ENCODE data around the gene PPARA. TPM values are rescaled to one million over a fixed set of nuclear protein-coding genes. Genes with fewer than 3 reads are reported as not detected.

PPARA gene
- total and polyA plus RNA-seq, 9 of the 15 experiments (the other 6 are each of a cell fraction or from before 2014, with no cell fraction given): 0.64 to 5.3 (median 3.5) TPM

DNA sequence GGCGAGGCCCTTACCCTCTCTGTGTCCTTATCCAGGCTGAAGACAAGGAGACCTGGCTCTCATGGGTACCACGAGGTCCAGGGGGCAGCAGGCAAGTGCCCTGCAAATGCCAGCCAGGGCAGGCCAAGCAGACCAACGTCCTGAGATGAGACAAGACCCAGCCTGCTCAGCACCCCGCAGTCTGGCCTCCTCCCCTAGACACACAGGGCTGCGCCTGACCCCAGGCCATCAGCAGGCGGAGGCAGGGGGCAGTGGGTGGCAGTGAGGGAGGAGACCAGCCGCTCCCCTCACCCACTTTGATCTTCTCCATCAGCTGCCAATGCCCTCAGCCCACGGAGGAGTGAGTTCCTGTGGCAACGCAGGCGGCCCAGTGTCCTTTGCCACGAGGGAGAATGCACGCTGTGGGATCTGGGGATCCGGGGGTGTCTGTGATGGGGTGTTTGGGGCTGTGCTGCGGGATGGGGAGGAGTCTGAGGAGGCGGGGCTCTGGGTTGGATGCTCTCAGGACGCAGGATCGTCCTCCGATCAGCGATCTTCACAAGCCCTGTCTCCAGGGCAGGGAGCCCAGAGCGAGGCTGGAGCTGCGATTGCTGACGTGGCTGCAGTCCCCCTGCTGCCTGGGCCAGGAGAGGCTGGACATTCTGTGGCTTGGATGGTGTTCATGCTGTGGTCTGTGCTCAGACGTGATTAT lies 30.5 kb upstream of the PPARA start (continued):
- TF ChIP-seq, protein P1, sequence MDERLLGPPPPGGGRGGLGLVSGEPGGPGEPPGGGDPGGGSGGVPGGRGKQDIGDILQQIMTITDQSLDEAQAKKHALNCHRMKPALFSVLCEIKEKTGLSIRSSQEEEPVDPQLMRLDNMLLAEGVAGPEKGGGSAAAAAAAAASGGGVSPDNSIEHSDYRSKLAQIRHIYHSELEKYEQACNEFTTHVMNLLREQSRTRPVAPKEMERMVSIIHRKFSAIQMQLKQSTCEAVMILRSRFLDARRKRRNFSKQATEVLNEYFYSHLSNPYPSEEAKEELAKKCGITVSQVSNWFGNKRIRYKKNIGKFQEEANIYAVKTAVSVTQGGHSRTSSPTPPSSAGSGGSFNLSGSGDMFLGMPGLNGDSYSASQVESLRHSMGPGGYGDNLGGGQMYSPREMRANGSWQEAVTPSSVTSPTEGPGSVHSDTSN (CRISPR knock-in tag; IDR thresholded peaks at IDR 0.05; ENCODE audit: low read depth): no peak
- TF ChIP-seq, protein P1 (tag; conservative IDR thresholded peaks at IDR 0.05; ENCODE audit: low read depth): no peak
- no peak for TF ChIP-seq SETDB1 (IDR thresholded peaks at IDR 0.05; ENCODE audit: low read length)
- TF ChIP-seq ZNF224 (CRISPR knock-in tag; IDR thresholded peaks at IDR 0.05): no peak
- TF ChIP-seq TBP (optimal IDR thresholded peaks at IDR 0.05; ENCODE audit: low read depth, low read length): no peak
- TF ChIP-seq, protein P2, sequence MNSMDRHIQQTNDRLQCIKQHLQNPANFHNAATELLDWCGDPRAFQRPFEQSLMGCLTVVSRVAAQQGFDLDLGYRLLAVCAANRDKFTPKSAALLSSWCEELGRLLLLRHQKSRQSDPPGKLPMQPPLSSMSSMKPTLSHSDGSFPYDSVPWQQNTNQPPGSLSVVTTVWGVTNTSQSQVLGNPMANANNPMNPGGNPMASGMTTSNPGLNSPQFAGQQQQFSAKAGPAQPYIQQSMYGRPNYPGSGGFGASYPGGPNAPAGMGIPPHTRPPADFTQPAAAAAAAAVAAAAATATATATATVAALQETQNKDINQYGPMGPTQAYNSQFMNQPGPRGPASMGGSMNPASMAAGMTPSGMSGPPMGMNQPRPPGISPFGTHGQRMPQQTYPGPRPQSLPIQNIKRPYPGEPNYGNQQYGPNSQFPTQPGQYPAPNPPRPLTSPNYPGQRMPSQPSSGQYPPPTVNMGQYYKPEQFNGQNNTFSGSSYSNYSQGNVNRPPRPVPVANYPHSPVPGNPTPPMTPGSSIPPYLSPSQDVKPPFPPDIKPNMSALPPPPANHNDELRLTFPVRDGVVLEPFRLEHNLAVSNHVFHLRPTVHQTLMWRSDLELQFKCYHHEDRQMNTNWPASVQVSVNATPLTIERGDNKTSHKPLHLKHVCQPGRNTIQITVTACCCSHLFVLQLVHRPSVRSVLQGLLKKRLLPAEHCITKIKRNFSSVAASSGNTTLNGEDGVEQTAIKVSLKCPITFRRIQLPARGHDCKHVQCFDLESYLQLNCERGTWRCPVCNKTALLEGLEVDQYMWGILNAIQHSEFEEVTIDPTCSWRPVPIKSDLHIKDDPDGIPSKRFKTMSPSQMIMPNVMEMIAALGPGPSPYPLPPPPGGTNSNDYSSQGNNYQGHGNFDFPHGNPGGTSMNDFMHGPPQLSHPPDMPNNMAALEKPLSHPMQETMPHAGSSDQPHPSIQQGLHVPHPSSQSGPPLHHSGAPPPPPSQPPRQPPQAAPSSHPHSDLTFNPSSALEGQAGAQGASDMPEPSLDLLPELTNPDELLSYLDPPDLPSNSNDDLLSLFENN (IDR thresholded peaks at IDR 0.05; ENCODE audit: low read depth in 2 of 2, low read length in 2 of 2): peak in 1 of 2 experiments; percentile 85; a peak in 2 of 4 replicates
- TF ChIP-seq XRCC5 (IDR thresholded peaks at IDR 0.05; ENCODE audit: low read depth, low read length): no peak
- TF ChIP-seq RCOR1 (IDR thresholded peaks at IDR 0.05; ENCODE audit: borderline replicate concordance in 1 of 2, low read depth in 2 of 2, low read length in 2 of 2): 0 out of 4 replicates have a peak, but pooled peaks of 1 of the 2 experiments have one; percentile 20
- TF ChIP-seq SUPT5H (IDR thresholded peaks at IDR 0.05): no peak
- TF ChIP-seq NFATC3 (IDR thresholded peaks at IDR 0.05): no peak
- TF ChIP-seq ZNF140 (CRISPR knock-in tag; IDR thresholded peaks at IDR 0.05): no peak
- no peak for TF ChIP-seq CBX3 (IDR thresholded peaks at IDR 0.05; ENCODE audit: borderline replicate concordance in 1 of 2, low read length in 2 of 2)
- peak; percentile 97 for TF ChIP-seq CREB3L1 (IDR thresholded peaks at IDR 0.05; ENCODE audit: borderline replicate concordance, low read depth)
- no peak for TF ChIP-seq ZFP30 (CRISPR knock-in tag; IDR thresholded peaks at IDR 0.05; ENCODE audit: borderline replicate concordance)
- TF ChIP-seq STAG1 (CRISPR knock-in tag; IDR thresholded peaks at IDR 0.05; ENCODE audit: borderline replicate concordance): no peak
- TF ChIP-seq ZNF3 (CRISPR knock-in tag; IDR thresholded peaks at IDR 0.05): no peak
- TF ChIP-seq TFAM (CRISPR knock-in tag; conservative IDR thresholded peaks at IDR 0.05): no peak
- TF ChIP-seq, protein P3, sequence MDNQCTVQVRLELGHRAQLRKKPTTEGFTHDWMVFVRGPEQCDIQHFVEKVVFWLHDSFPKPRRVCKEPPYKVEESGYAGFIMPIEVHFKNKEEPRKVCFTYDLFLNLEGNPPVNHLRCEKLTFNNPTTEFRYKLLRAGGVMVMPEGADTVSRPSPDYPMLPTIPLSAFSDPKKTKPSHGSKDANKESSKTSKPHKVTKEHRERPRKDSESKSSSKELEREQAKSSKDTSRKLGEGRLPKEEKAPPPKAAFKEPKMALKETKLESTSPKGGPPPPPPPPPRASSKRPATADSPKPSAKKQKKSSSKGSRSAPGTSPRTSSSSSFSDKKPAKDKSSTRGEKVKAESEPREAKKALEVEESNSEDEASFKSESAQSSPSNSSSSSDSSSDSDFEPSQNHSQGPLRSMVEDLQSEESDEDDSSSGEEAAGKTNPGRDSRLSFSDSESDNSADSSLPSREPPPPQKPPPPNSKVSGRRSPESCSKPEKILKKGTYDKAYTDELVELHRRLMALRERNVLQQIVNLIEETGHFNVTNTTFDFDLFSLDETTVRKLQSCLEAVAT (IDR thresholded peaks at IDR 0.05): peak in 1 of 2 experiments; percentile 100; a peak in 2 of 4 replicates
- no peak for TF ChIP-seq ELF2 (CRISPR knock-in tag; IDR thresholded peaks at IDR 0.05)

Data from K562 (cell line).